Smooth muscle cell (in vitro differentiated cells): Measurements from ENCODE around the gene RCAN1. TPM values are rescaled to one million over a fixed set of nuclear protein-coding genes. Genes with fewer than 3 reads are reported as not detected.

ENCODE experiments used
- DNase-seq: peaks from one replicate; lab custom pipeline; 2025; ENCODE audit not compliant: unreplicated experiment; lab: John Stamatoyannopoulos, UW
- H2AFZ ChIP-seq: fragments of 200-600 bp; sonication (generic); 2 replicates; pipeline ENCODE4 v1.6.0; 2016; ENCODE audit warnings: antibody characterized with exemption, low read depth, mild to moderate bottlenecking
- H3F3A ChIP-seq: fragments of 200-600 bp; sonication (generic); 2 replicates; pipeline ENCODE4 v1.6.0; 2017; ENCODE audit warnings: antibody characterized with exemption, low read depth
- H3K27ac ChIP-seq: fragments of 200-600 bp; sonication (generic); 2 replicates; pipeline ENCODE4 v1.5.1; 2016; ENCODE audit warnings: low read depth, mild to moderate bottlenecking
- H3K27me3 ChIP-seq: fragments of 200-600 bp; sonication (generic); 2 replicates; pipeline ENCODE4 v1.6.1; 2016; ENCODE audit warnings: low read depth, mild to moderate bottlenecking
- H3K36me3 ChIP-seq: fragments of 200-600 bp; sonication (generic); 2 replicates; pipeline ENCODE4 v1.5.1; 2016; ENCODE audit warnings: low read depth
- H3K4me1 ChIP-seq: fragments of 200-600 bp; sonication (generic); 2 replicates; pipeline ENCODE4 v1.5.1; 2016; ENCODE audit warnings: low read depth
- H3K4me2 ChIP-seq: fragments of 200-600 bp; sonication (generic); 2 replicates; pipeline ENCODE4 v1.6.0; 2016; ENCODE audit warnings: mild to moderate bottlenecking
- H3K4me3 ChIP-seq: fragments of 200-600 bp; sonication (generic); 2 replicates; pipeline ENCODE4 v1.5.1; 2016; ENCODE audit warnings: mild to moderate bottlenecking
- H3K79me2 ChIP-seq: fragments of 200-600 bp; sonication (generic); 2 replicates; pipeline ENCODE4 v1.6.0; 2016; ENCODE audit warnings: low read depth, mild to moderate bottlenecking
- H3K9ac ChIP-seq: fragments of 200-600 bp; sonication (generic); 2 replicates; pipeline ENCODE4 v1.6.0; 2016; ENCODE audit warnings: low read depth
- H3K9me3 ChIP-seq: fragments of 200-600 bp; sonication (generic); replicated peaks from 2 replicates; pipeline ENCODE4 v1.5.1; 2016; ENCODE audit warnings: low read depth
- H4K20me1 ChIP-seq: fragments of 200-600 bp; sonication (generic); 2 replicates; pipeline ENCODE4 v1.6.0; 2016; ENCODE audit warnings: low read depth
- CTCF ChIP-seq: fragments of 200-600 bp; sonication (generic); IDR thresholded peaks from 2 replicates; pipeline ENCODE4 v1.5.1; 2017; ENCODE audit warnings: borderline replicate concordance, mild to moderate bottlenecking, antibody characterized with exemption; ENCODE audit not compliant: insufficient read depth, poor library complexity, severe bottlenecking
- WGBS: methylation state at CpG from one replicate; pipeline ENCODE4 v1.1.7; 2016; ENCODE audit warnings: low lambda C conversion rate; 5-methylcytosine and 5-hydroxymethylcytosine counted together
- polyA plus RNA-seq: library from polyadenylated mRNA; unstranded; fragments of >200 nt; fragmentation: Nextera tagmentation; extraction: Ambion mirVana; gene quantifications from 2 replicates; pipeline ENCODE4 v1.2.1, GENCODE V29; 2016
- total RNA-seq: library from RNA; depleted of rRNA; stranded (reverse); fragments of >200 nt; gene quantifications from 2 replicates; pipeline ENCODE4 v1.2.3, GENCODE V29; 2014

Gene RCAN1
- total and polyA plus RNA-seq, 2 experiments from 2014 or later = 77.3 to 155 TPM

- no peak overlapping the region for H2AFZ ChIP-seq
- WGBS = 97% methylated on average over 7 of the region's 7 CpGs
- H3F3A ChIP-seq = peaks cover 10% of the 10 kb centered on the region
- H3K79me2 ChIP-seq = no peaks in the 10 kb centered on the region
- H3K27ac ChIP-seq = no peak overlapping the region
- no peak overlapping the region for H3K4me2 ChIP-seq
- H3K4me1 ChIP-seq = peaks cover 23% of the 10 kb centered on the region
- no peaks in the 10 kb centered on the region for H4K20me1 ChIP-seq
- H3K36me3 ChIP-seq = no peaks in the 10 kb centered on the region
- no peak for DNase-seq
- no peak for TF ChIP-seq CTCF
- H3K27me3 ChIP-seq = no peaks in the 10 kb centered on the region
- no peak overlapping the region for H3K9ac ChIP-seq
- no peaks in the 10 kb centered on the region for H3K9me3 ChIP-seq
- no peak overlapping the region for H3K4me3 ChIP-seq
Observed at GRCh38 chr21:34521561-34521960, 93.4 kb downstream of the RCAN1 start.

- Histone ChIP-seq H3K4me3 (no peak overlapping the region), H3K27ac (no peak overlapping the region), H3K9me3 (no peaks in the 10 kb centered on the region), H2AFZ (no peak overlapping the region), H3K36me3 (no peaks in the 10 kb centered on the region), H3K79me2 (no peaks in the 10 kb centered on the region), H3F3A (peaks cover 4% of the 10 kb centered on the region), H3K9ac (no peak overlapping the region), H3K4me2 (no peak overlapping the region), H3K27me3 (no peaks in the 10 kb centered on the region), H3K4me1 (peaks cover 17% of the 10 kb centered on the region), H4K20me1 (no peaks in the 10 kb centered on the region)
- no peak for TF ChIP-seq CTCF
- no peak for DNase-seq
- 95% methylated on average over 20 of the region's 20 CpGs for WGBS
Observed at GRCh38 chr21:34520764-34521508, 94.0 kb downstream of the RCAN1 start.

GRCh38 chr21:34520281-34520680 lies 94.6 kb downstream of the RCAN1 start:
- Histone ChIP-seq H3K27ac (no peak overlapping the region), H3K9me3 (no peaks in the 10 kb centered on the region), H3K4me1 (peaks cover 10% of the 10 kb centered on the region), H3K9ac (no peak overlapping the region), H3K36me3 (no peaks in the 10 kb centered on the region), H3K27me3 (no peaks in the 10 kb centered on the region), H3K4me2 (no peak overlapping the region), H2AFZ (no peak overlapping the region), H3K4me3 (no peak overlapping the region), H3F3A (no peaks in the 10 kb centered on the region), H3K79me2 (no peaks in the 10 kb centered on the region), H4K20me1 (no peaks in the 10 kb centered on the region)
- no peak for TF ChIP-seq CTCF
- WGBS = 95% methylated on average over 6 of the region's 6 CpGs
- no peak for DNase-seq

GRCh38 chr21:34519694-34520093 lies 95.2 kb downstream of the RCAN1 start:
- H3K36me3 ChIP-seq = no peaks in the 10 kb centered on the region
- peaks cover 5% of the 10 kb centered on the region for H3K4me1 ChIP-seq
- no peaks in the 10 kb centered on the region for H3K79me2 ChIP-seq
- H3F3A ChIP-seq = no peaks in the 10 kb centered on the region
- no peak for DNase-seq
- no peak overlapping the region for H3K4me3 ChIP-seq
- H2AFZ ChIP-seq = no peak overlapping the region
- 97% methylated on average over 8 of the region's 8 CpGs for WGBS
- no peaks in the 10 kb centered on the region for H3K9me3 ChIP-seq
- H3K27ac ChIP-seq = no peak overlapping the region
- no peaks in the 10 kb centered on the region for H4K20me1 ChIP-seq
- H3K9ac ChIP-seq = no peak overlapping the region
- no peak for TF ChIP-seq CTCF
- no peak overlapping the region for H3K4me2 ChIP-seq
- no peaks in the 10 kb centered on the region for H3K27me3 ChIP-seq
